Head of caudate nucleus (tissue), 42 donors: ENCODE measurements around the gene SNRK.

Experiments
- DNase-seq, 42 donors: peaks; one replicate each; pipeline versions ENCODE4 v3.0.0 to v3.0.0-alpha.2; 2020 to 2021; ENCODE audit warnings: mixed read lengths in 7 of 42
- intact Hi-C: fragments of 100-400 bp; cut with DNase I; formaldehyde crosslinking; loops from one replicate; pipeline ENCODE4 v1.15.0; 2022

Gene SNRK, protein sequence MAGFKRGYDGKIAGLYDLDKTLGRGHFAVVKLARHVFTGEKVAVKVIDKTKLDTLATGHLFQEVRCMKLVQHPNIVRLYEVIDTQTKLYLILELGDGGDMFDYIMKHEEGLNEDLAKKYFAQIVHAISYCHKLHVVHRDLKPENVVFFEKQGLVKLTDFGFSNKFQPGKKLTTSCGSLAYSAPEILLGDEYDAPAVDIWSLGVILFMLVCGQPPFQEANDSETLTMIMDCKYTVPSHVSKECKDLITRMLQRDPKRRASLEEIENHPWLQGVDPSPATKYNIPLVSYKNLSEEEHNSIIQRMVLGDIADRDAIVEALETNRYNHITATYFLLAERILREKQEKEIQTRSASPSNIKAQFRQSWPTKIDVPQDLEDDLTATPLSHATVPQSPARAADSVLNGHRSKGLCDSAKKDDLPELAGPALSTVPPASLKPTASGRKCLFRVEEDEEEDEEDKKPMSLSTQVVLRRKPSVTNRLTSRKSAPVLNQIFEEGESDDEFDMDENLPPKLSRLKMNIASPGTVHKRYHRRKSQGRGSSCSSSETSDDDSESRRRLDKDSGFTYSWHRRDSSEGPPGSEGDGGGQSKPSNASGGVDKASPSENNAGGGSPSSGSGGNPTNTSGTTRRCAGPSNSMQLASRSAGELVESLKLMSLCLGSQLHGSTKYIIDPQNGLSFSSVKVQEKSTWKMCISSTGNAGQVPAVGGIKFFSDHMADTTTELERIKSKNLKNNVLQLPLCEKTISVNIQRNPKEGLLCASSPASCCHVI

DNA sequence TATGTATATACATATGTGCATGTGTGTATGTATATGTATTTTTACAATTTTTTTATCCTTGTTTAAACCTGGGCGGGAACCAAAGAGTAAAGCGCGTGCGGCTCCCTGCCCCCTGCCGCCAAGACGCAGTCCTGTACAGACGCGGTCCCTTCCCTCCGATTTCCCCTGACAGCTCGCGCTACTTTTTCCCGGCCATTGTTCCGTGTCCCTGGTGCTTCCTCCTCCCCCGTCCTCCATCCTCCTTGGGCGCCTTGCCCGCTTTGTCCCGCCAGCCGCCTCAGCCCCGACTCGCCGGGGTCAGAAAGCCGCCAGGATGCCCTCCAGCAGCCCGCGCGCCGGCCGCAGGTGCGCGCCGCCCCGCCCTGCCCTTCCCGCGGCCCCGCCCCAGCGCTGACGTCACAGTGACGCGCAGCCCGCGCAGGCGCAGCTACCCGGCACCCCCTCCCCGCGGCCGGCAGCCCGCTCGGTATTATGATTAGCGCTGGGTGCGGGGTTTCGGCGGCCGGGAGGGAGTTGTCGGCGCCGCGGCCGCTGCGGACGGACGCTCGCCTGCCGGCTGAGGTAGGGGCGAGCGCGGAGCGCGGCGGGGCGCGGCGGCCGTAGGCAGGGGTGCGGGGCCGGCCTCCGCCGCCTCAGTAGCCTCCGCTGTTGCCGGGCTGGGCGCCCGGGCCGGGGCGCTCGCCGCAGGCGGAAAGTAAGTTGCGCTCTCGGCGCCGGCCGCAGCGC lies at the start of gene SNRK:
Gene SNRK (plus strand): TSS at position 426 of the 726 bp plus-strand sequence. CDS start 16,664 bp downstream, outside the sequence.
- peak; percentile 73 to 98 (median 94) for DNase-seq
- intact Hi-C loops = no loop called here

DNA sequence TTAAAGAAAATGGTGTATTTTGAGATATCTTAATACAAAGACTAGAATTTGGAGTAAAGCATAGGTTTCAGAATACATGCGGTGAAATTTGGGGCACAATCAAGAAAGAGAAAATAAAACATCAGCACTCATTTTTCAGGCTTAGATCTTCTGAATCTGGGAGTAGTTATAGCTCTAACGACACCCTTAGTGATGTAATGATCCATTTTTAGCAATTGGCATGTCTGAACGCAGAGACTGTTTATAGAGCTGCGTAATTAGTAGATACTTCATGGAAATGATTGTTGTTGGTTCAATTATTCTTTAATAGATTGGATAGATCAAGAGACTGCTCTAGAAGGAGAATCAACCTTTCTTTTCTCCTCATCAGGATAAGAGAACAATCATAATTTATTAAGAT lies 47.5 kb upstream of the SNRK start:
- intact Hi-C loops = no loop called here
- no peak for DNase-seq

DNA sequence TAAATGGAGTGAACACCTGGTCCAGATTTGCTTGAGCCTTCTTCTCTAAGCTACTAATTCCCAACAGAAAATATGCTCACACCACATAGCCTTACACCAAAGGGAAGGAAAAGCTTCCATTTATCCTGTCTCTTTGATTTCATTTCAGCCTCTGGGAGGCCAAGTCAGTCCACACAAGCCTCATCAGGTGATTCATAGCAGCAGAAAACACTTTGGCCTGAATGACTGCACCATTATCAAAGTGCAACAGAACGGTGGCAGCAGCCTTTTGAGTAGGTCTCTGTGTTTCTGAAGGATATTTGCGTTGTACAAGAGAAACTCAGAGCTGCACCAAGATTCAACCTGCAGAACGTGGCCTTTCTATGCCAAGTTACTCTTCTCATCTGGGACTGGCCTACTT lies 46.6 kb upstream of the SNRK start:
- intact Hi-C loops = no loop called here
- DNase-seq = no peak

DNA sequence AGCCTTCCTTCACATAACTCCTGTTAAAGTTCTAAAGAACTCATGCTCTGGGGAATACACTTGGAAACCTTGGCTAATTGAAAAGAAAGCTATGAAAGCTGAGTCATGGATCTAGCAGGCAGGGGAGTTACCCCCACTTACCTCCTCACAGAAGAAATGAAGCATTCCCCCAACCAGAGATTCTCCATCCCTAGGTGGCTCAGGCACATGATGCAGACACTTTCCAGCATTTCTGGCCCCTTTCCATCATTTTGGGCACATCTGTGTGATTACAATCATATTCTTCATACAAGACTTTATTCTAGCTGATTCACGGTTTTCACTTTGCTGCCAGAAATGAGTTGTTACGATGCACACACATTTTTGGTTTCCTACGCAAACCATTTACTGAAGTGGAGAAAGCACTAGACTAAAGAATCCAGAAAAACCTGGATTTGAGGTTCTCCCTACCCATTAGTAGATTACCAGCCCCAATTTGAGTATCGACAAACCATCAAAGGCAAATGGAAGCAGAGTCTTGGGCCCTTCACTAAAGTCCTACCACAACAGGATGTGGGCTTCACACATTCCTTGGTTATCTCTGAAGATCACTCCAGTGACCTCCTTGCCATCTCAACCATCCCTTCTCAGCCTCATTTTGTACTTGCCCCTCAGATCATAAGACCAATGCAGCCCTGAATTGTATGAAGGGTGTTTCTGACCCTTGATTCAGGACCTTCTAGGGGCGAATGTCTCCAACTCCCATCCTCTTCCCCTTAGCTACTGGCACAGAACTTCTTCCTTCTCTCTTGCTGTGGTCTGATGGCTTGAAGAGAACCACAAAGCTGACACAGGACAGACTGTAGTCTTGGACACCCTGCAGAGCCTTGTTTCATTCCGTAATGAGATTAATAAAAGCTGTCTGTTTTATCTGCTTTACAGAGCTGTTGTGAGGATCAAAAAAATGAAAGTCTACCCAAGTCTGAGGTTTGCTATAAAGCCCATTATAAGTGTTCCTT lies 42.5 kb upstream of the SNRK start:
- intact Hi-C loops = no loop called here
- DNase-seq = no peak

DNA sequence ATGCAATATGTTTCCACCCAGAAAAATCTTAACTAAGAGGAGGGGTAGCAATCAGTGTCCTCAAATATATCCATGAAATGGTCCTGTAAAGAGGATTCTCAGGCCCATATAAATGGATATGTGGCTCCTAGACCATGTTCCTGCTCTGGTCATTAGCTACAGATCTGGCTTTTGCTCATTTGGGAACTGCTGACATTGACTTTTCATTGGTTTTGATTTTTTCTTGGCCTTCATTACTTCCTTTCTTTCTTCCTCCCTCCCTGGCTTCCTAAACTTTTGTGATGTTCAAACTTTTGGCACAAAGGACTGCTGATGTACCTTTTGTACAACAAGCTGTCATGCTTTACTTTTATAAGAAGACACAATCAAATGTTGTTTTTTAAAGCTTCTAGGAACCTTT lies 41.6 kb upstream of the SNRK start:
- intact Hi-C loops = no loop called here

DNA sequence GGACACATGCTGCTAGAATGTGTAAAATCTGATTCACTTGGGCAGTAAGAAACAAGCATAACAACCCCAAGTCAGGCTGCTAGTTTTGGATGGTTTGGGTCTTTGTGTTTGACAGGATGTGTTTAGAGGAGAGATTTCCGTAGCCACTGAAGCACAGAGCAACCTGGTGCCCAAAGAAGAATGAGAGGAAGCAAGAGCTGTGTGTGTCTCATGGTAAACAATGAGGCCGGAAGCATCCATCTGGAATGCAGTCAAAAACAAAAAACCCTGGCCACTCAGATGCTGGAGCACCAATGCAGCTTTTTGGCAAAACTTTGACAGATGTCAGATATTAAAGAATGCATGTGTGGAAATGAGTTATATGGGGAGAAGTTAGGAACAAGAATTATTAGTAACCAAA lies 39.4 kb upstream of the SNRK start:
- DNase-seq = no peak
- intact Hi-C loops = no loop called here

More for the DNA sequence above, 41.6 kb upstream of the SNRK start:
- no peak for DNase-seq

DNA sequence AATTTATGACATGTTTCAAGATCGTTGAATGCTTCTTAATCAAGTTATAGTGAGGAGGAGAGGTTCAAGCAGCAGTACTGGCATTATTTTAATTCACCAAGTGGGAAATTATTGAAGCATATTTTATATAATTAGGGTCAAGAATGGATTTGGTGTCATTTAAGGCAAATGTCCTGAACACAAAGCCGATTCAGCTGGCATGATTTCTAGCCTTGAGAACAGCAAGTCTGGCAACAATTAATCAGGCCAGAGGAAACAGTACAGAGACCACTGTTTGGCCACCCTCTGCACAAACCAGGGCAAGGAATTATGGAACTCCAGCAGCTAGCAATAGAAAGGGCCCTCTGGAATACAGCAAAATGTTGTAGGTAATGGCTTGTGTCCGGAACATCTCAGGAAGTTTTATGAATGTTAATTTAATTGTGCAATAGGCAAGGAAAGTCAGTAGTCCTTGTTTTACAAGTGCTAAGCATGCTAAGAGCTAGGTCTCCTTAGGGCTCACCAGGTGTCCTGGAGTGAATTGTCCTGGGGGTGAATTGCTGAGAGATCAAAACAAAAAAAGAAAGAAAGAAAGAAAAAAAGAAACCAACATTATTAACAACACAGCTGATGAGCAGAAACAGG lies 38.7 kb upstream of the SNRK start:
- intact Hi-C loops = no loop called here
- peak in 6 of 42 donors; percentile 15 to 40 (median 25) for DNase-seq

DNA sequence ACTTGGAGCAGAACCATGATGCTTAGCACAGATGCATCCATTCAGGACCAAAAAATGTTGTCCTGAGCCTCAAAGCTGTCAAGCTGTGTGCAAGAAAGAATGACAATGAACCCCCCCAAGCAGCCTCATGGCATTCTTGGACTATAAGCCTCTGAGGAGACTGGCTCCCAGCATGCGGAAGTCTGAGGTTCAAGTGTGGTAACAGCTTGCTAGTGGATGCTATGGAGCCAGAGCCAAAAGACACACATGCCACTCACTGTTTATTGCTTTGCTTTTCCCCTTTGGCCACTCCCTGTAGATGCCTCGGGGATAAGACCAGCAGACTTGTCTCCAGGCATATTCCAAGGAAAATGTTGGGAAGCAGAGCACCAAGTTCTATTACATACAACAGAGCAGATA lies 38.2 kb upstream of the SNRK start:
- intact Hi-C loops = no loop called here
- peak in 1 of 42 donors; percentile 5 for DNase-seq

DNA sequence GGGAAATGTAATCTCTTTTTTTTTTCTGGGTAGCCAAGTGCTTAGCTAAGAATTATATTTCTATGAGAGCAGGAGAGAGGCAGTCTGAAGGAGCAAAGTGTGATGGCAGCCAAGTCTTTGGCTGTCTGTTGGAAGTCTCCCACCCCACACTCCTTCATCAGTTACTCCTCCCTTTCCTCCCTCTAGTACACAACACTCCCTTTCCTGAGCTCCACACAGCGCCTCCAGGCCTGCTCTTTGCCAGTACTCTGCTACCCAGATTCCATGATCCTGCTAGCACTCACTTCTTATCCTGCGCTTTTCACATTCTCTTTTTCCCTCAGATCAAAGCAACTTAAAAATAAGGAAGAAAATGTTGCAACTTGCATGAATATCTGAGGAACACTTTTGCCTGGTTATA lies 37.4 kb upstream of the SNRK start:
- no peak for DNase-seq
- intact Hi-C loops = no loop called here

DNA sequence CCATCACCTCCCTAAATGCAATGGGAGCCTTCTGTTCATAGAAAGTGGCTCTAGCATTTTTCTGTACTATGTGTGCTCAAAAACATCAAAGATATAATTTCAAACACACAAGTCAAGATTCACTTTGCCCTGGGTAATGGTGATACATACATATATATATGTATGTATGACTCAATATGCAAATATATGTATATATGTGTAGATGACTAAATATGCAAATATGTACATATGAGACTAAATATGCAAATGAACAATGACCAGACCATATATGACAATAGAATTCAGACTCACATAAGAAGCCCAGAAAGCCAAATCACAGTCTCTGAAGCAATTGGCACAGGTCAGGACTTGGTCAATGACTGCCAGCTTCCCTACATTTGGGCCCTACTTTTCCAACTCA lies 36.9 kb upstream of the SNRK start:
- no peak for DNase-seq
- intact Hi-C loops = no loop called here

DNA sequence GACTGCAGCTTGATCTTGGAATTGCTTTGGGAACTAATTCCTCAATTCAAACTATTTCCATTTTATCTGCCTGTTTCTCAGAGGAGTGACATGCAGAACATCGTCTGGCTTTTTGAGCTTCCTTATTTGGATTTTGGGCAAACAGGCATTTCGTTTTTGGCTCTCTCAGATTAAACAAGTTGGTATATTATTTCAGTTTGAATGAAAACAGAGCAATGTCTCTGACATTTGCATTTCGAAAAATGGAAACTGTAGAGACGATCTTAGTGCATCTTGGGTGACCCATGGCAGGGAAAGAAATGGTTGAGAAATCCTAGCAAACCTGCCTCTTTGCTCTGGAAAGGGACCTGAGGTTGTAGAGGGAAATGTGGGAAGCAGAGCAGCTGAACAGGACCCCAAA lies 33.0 kb upstream of the SNRK start:
- intact Hi-C loops = loop anchor here (10.0 kb wide), 1 partner anchor 288 kb away; no protein-coding TSS in a partner anchor
- DNase-seq = no peak

DNA sequence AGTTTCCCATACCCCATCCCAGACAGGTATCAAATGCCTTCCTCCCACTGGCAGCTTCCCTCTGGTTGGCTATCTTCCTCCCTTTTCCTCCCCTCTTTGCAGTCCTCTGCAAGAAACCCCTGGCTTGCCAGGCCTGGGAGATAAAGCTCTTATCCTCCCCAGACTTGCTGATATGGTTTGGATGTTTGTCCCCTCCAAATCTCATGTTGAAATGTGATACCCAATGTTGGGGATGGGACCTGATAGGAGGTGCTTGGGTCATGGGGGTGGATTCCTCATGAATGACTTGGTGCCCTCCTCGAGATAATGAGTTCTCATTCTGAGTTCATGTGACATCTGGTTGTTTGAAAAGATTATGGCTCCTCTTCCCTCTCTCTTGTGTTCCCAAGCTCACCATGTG lies 32.2 kb upstream of the SNRK start:
- intact Hi-C loops = loop anchor here (10.0 kb wide), 1 partner anchor 289 kb away; no protein-coding TSS in a partner anchor
- DNase-seq = no peak

DNA sequence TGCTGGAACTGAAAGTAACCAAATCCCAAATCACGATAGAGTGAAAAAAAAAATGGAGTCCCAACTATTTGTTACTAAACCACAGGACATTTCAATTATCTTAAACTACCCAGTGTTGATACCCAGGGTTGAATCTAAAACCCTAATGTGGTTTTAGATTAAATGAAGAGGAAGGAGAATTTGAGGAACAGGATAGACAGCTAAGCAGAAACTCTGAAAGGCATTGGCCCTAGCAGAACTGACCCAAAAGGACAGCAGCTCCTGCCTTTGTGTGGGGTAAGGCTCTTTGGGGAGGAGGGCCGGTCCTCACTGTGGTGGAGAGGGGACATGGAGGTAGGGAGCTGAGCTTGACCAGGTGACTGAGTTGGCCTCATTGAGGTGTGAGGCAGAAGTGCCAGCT lies 30.7 kb upstream of the SNRK start:
- DNase-seq = no peak
- intact Hi-C loops = loop anchor here (10.0 kb wide), 1 partner anchor 291 kb away; no protein-coding TSS in a partner anchor

DNA sequence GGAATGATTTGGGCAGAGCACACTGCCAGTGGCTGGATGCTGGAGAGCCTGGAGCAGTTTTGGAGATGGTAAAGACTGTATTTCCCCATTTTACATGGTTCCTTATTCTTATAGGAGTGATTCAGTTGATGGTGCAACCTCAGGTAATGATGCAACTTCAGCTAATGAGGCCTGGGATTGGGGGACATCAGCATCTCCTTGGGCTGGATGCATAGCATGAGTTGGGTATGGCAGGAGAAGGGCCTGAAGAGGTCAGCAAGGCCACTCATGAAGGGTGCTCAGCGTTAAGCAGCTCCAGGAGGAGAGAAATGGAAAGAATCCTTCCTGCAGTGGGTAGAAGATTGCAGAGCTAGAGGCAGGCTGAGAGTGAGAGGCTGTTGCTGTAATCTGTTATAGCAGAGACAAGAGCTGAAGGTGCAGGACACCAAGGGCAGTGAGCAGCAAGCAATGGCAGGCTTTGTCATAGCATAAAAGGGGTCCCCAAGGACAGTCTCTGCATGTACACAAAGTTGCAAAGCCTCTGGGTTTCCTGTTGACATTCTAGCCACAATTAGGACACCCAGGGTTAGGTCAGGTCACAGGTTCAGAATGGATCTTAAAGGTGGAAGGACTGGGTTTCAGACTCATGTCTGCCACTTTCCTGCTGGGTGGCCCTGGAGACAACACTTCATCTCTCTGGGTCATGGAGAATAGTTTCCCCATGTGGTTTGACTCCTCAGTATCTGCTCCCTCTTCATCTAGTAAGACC lies 29.5 kb upstream of the SNRK start:
- DNase-seq = no peak
- intact Hi-C loops = loop anchor here (10.0 kb wide), 1 partner anchor 292 kb away; no protein-coding TSS in a partner anchor

DNA sequence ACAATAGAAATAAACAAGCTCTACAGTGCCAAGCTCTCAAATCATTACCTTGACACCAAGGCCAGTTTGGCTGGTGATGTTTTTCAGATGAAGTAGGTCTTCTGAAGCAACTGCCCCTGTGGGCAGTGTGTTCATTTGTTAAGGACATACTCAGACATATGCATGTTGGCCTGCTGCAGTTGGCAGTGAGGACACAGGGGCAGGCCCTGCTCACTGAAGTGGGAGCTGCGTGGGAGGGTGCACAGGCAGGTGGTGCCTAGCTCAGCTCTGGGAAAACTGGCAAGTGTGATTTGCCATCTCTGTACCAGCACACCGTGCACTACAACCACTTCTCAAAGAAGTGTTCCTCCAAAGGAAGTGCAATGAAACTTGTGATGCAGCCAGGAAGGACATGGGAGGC lies 28.5 kb upstream of the SNRK start:
- intact Hi-C loops = loop anchor here (10.0 kb wide), 1 partner anchor 293 kb away; no protein-coding TSS in a partner anchor
- DNase-seq = no peak

DNA sequence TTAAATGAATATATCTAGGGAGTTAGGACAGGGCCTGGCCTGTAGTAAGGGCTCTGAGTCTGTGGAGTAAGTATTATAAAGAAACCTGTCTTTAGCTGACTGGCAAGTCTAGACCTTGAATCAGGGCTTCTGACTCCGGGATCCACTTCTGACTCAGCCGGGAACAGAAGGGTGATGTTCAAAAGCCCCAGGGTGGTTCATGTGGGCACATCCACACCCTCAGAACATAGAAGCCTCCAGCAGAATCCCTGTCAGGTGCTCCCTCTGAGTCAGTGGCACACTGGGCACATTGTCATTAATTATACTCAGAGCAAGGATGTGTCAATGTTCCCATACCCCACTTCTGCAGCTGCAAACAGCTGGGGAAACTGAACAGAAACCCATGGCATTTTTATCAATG lies 26.7 kb upstream of the SNRK start:
- intact Hi-C loops = loop anchor here (10.0 kb wide), 1 partner anchor 295 kb away; no protein-coding TSS in a partner anchor
- DNase-seq = peak; percentile 15 to 90 (median 64)

DNA sequence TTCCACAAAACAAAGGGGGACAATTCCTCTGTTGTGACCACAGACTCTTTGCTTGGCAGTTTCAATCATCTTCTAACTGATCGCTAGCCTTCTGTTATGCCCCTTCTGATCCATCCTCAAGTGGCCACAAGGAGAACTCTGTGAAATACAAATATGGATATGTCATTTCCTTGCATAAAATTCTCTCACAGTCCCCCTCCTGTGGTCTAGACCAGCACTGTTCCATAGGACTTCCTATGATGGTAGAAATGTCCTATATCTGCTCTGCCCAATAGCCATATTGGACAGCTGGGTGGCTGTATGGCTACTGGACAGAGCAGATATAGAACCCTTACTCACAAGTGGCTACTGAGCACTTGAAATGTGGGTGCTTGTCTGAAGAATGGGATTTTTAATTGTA lies 25.9 kb upstream of the SNRK start:
- intact Hi-C loops = no loop called here
- no peak for DNase-seq
